Articular chondrocyte of knee joint (primary cell): ENCODE measurements around the gene ZCCHC8. TPM values are rescaled to one million over a fixed set of nuclear protein-coding genes. Genes with fewer than 3 reads are reported as not detected.

Source experiments
- small RNA-seq: library from RNA; depleted of rRNA; stranded (forward); fragments of <200 nt; gene quantifications from one replicate; pipeline ENCODE3, GENCODE V24; 2012
- total RNA-seq: library from RNA; depleted of rRNA; stranded (reverse); fragments of >200 nt; gene quantifications from 2 replicates; pipeline ENCODE4 v1.2.3, GENCODE V29; 2012

ZCCHC8 gene
- 23.7 and 24.5 TPM in 2 replicates for total RNA-seq

GRCh38 chr12:122500685-122501488 lies at the start of gene ZCCHC8:
ZCCHC8 (minus strand) TSS chr12:122500932; CDS start chr12:122500840, 92 bp downstream.

GRCh38 chr12:122526683-122527477 lies 26.1 kb upstream of the ZCCHC8 start, which contains the start of the genes KNTC1 and RSRC2:
KNTC1 (plus strand) TSS chr12:122527249; CDS start chr12:122530064, 2,815 bp downstream.
RSRC2 (minus strand) TSS chr12:122526936; CDS start chr12:122526853, 83 bp downstream.

GRCh38 chr12:122421821-122422729 lies 78.7 kb downstream of the ZCCHC8 start, which contains the start of gene CLIP1:
CLIP1 (minus strand) TSS chr12:122422669; CDS start chr12:122380452, 42,217 bp downstream.

Small RNA genes lying within 50 kb of the gene (small RNA-seq; reads per million reads assigned to genes)
- gene RF00411: not detected

Other genes with a start within 250 kb of the ZCCHC8 start
- gene VPS33A, start 234.4 kb downstream of the ZCCHC8 start, total RNA-seq: 23.0 and 25.1 TPM in 2 replicates
- 91.4 and 98.7 TPM in 2 replicates for gene CLIP1, start 78.3 kb downstream of the ZCCHC8 start, total RNA-seq
- gene RSRC2, start 26.0 kb upstream of the ZCCHC8 start, total RNA-seq: 58.1 and 73.3 TPM in 2 replicates
- 23.5 and 31.7 TPM in 2 replicates for gene KNTC1, start 26.3 kb upstream of the ZCCHC8 start, total RNA-seq
- gene HCAR2, start 202.4 kb upstream of the ZCCHC8 start, total RNA-seq: not detected in 2 replicates
- gene HCAR3, start 215.9 kb upstream of the ZCCHC8 start, total RNA-seq: not detected in 2 replicates
- gene HCAR1, start 229.9 kb upstream of the ZCCHC8 start, total RNA-seq: 0.22 and 0.26 TPM in 2 replicates